Measurements from ENCODE around the gene SERPINB10. TPM values are rescaled to one million over a fixed set of nuclear protein-coding genes. Genes with fewer than 3 reads are reported as not detected.

SERPINB10 gene
- polyA plus RNA-seq, 1 donor, result not detected

DNA sequence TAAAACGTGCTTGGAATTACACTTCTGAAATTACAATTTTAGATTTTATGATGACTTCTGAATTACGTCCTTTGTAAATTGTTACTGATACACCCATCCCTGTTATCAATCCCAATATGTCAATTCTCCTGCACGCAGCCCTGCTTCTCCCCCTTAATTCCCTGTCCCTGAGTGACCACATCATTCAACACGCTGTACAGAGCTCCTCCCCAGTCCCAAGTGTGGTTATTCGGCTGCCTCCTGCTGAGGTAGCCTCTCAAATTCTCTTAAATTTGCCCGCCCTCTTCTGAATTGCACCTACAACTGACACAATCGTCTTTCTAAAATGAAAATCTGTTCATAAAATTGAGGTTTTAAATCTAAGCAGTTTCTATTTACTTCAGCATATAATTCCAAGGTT is 72.3 kb downstream of the SERPINB10 start:
- H3K9me3 ChIP-seq (ENCODE audit: control insufficient read depth, low read depth, low read length), result no peaks in the 10 kb centered on the region
- DNase-seq, result no peak
- whole genome bisulfite sequencing (ENCODE audit: insufficient coverage, low lambda C conversion rate), result 73% methylated on average over 3 of the region's 7 CpGs
- H3K27ac ChIP-seq (ENCODE audit: low read length), result no peak overlapping the region
- no peak overlapping the region for H3K4me3 ChIP-seq (ENCODE audit: low read length)
- peaks cover 14% of the 10 kb centered on the region for H3K36me3 ChIP-seq (ENCODE audit: control insufficient read depth, insufficient read depth, low read length)
- peaks cover 2% of the 10 kb centered on the region for H3K4me1 ChIP-seq (ENCODE audit: control insufficient read depth, insufficient read depth, low read length)
- H3K27me3 ChIP-seq (ENCODE audit: control insufficient read depth, insufficient read depth, low read length), result no peaks in the 10 kb centered on the region

- Histone ChIP-seq H3K4me1 (ENCODE audit: control insufficient read depth, insufficient read depth, low read length) (peaks cover 2% of the 10 kb centered on the region), H3K4me3 (ENCODE audit: low read length) (no peak overlapping the region), H3K9me3 (ENCODE audit: control insufficient read depth, low read depth, low read length) (no peaks in the 10 kb centered on the region), H3K27ac (ENCODE audit: low read length) (no peak overlapping the region), H3K27me3 (ENCODE audit: control insufficient read depth, insufficient read depth, low read length) (no peaks in the 10 kb centered on the region), H3K36me3 (ENCODE audit: control insufficient read depth, insufficient read depth, low read length) (peaks cover 14% of the 10 kb centered on the region)
- 100% methylated on average over 1 of the region's 6 CpGs for WGBS (ENCODE audit: insufficient coverage, low lambda C conversion rate)
- no peak for DNase-seq
Observed at GRCh38 chr18:63980896-63981460, 73.2 kb downstream of the SERPINB10 start.

- no peak for DNase-seq
- no CpG with 5 or more reads among the region's 2 CpGs for WGBS (ENCODE audit: insufficient coverage, low lambda C conversion rate)
Observed at GRCh38 chr18:63981719-63982118, 74.0 kb downstream of the SERPINB10 start.

GRCh38 chr18:63982361-63982760 is 74.6 kb downstream of the SERPINB10 start:
- Histone ChIP-seq H3K9me3 (ENCODE audit: control insufficient read depth, low read depth, low read length) (no peaks in the 10 kb centered on the region), H3K27me3 (ENCODE audit: control insufficient read depth, insufficient read depth, low read length) (no peaks in the 10 kb centered on the region), H3K27ac (ENCODE audit: low read length) (no peak overlapping the region), H3K4me3 (ENCODE audit: low read length) (no peak overlapping the region), H3K36me3 (ENCODE audit: control insufficient read depth, insufficient read depth, low read length) (peaks cover 14% of the 10 kb centered on the region), H3K4me1 (ENCODE audit: control insufficient read depth, insufficient read depth, low read length) (peaks cover 2% of the 10 kb centered on the region)
- DNase-seq, result no peak
- WGBS (ENCODE audit: insufficient coverage, low lambda C conversion rate), result 90% methylated on average over 2 of the region's 3 CpGs

More at GRCh38 chr18:63981719-63982118, 74.0 kb downstream of the SERPINB10 start:
- H3K4me1 ChIP-seq (ENCODE audit: control insufficient read depth, insufficient read depth, low read length), result peaks cover 2% of the 10 kb centered on the region
- no peaks in the 10 kb centered on the region for H3K27me3 ChIP-seq (ENCODE audit: control insufficient read depth, insufficient read depth, low read length)
- no peaks in the 10 kb centered on the region for H3K9me3 ChIP-seq (ENCODE audit: control insufficient read depth, low read depth, low read length)
- peaks cover 14% of the 10 kb centered on the region for H3K36me3 ChIP-seq (ENCODE audit: control insufficient read depth, insufficient read depth, low read length)
- no peak overlapping the region for H3K4me3 ChIP-seq (ENCODE audit: low read length)
- no peak overlapping the region for H3K27ac ChIP-seq (ENCODE audit: low read length)

Other genes with a start within 250 kb of the SERPINB10 start
- not detected for gene SERPINB3, start 246.1 kb upstream of the SERPINB10 start, polyA plus RNA-seq
- not detected for gene SERPINB11, start 205.0 kb upstream of the SERPINB10 start, polyA plus RNA-seq
- 0.09 TPM for gene SERPINB7, start 132.5 kb upstream of the SERPINB10 start, polyA plus RNA-seq
- 0.15 TPM for gene SERPINB2, start 20.3 kb upstream of the SERPINB10 start, polyA plus RNA-seq
- gene HMSD, start 41.3 kb downstream of the SERPINB10 start, polyA plus RNA-seq, result 2.5 TPM
- 7.6 TPM for gene SERPINB8, start 62.1 kb downstream of the SERPINB10 start, polyA plus RNA-seq
- gene LINC00305, start 241.1 kb downstream of the SERPINB10 start, polyA plus RNA-seq, result not detected